ENCODE measurements around the gene WNT6. TPM values are rescaled to one million over a fixed set of nuclear protein-coding genes. Genes with fewer than 3 reads are reported as not detected.

Gene WNT6
- total RNA-seq (2014; rRNA removed; shearing (Covaris generic)) = not detected in 2 replicates
- polyA plus RNA-seq (2014; cell fraction: nucleus; rRNA removed) = 1.1 TPM in 1 of 2 replicates, not detected in the other

GRCh38 chr2:218859556-218859987 is at the start of gene WNT6:
Gene WNT6, plus strand, starts transcription at chr2:218859805. Its CDS starts 233 bp downstream, at chr2:218860038.
- DNase-seq (ENCODE audit: extremely low read depth, low read depth) = no peak

- no peak for DNase-seq (ENCODE audit: extremely low read depth, low read depth)
These were observed 49.3 kb upstream of the WNT6 start for GRCh38 chr2:218810256-218810655.

- DNase-seq (ENCODE audit: extremely low read depth, low read depth) = no peak
These were observed 48.2 kb upstream of the WNT6 start for GRCh38 chr2:218811382-218811781.

GRCh38 chr2:218812096-218812815 is 47.3 kb upstream of the WNT6 start:
- DNase-seq (ENCODE audit: extremely low read depth, low read depth) = no peak

- no peak for DNase-seq (ENCODE audit: extremely low read depth, low read depth)
These were observed 46.7 kb upstream of the WNT6 start for GRCh38 chr2:218812861-218813260.

- no peak for DNase-seq (ENCODE audit: extremely low read depth, low read depth)
These were observed 45.7 kb upstream of the WNT6 start for GRCh38 chr2:218813771-218814460.

- no peak for DNase-seq (ENCODE audit: extremely low read depth, low read depth)
These were observed 44.9 kb upstream of the WNT6 start for GRCh38 chr2:218814540-218815243.

GRCh38 chr2:218815244-218815637 is 44.4 kb upstream of the WNT6 start:
- DNase-seq (ENCODE audit: extremely low read depth, low read depth) = no peak

GRCh38 chr2:218815649-218816048 is 44.0 kb upstream of the WNT6 start:
- DNase-seq (ENCODE audit: extremely low read depth, low read depth) = no peak

GRCh38 chr2:218816561-218817011 is 43.0 kb upstream of the WNT6 start:
- DNase-seq (ENCODE audit: extremely low read depth, low read depth) = no peak

GRCh38 chr2:218819093-218819492 is 40.5 kb upstream of the WNT6 start:
- DNase-seq (ENCODE audit: extremely low read depth, low read depth) = no peak

GRCh38 chr2:218820746-218821369 is 38.7 kb upstream of the WNT6 start:
- no peak for DNase-seq (ENCODE audit: extremely low read depth, low read depth)

GRCh38 chr2:218821605-218822211 is 37.9 kb upstream of the WNT6 start:
- DNase-seq (ENCODE audit: extremely low read depth, low read depth) = no peak

GRCh38 chr2:218822622-218823021 is 37.0 kb upstream of the WNT6 start:
- DNase-seq (ENCODE audit: extremely low read depth, low read depth) = no peak

GRCh38 chr2:218823196-218823855 is 36.3 kb upstream of the WNT6 start:
- DNase-seq (ENCODE audit: extremely low read depth, low read depth) = no peak

- DNase-seq (ENCODE audit: extremely low read depth, low read depth) = no peak
These were observed 35.6 kb upstream of the WNT6 start for GRCh38 chr2:218824004-218824403.

- DNase-seq (ENCODE audit: extremely low read depth, low read depth) = no peak
These were observed 32.8 kb upstream of the WNT6 start for GRCh38 chr2:218826791-218827190.

- no peak for DNase-seq (ENCODE audit: extremely low read depth, low read depth)
These were observed 31.7 kb upstream of the WNT6 start for GRCh38 chr2:218827701-218828476.

- DNase-seq (ENCODE audit: extremely low read depth, low read depth) = no peak
These were observed 31.2 kb upstream of the WNT6 start for GRCh38 chr2:218828477-218828778.
